CD4-positive, alpha-beta T cell (primary cell): ENCODE measurements around the gene CNNM1. TPM values are rescaled to one million over a fixed set of nuclear protein-coding genes. Genes with fewer than 3 reads are reported as not detected.

ENCODE experiments used
- ATAC-seq: fragments of 200-7000 bp; cut with Tn5 transposase; one replicate; pipeline ENCODE4 v1.10.0; 2022; ENCODE audit warnings: mild to moderate bottlenecking; ENCODE audit not compliant: poor library complexity
- CTCF ChIA-PET: fragments of 350-600 bp; sonication (Branson Sonifier 250); formaldehyde crosslinking; loops from one replicate; lab custom pipeline; 2021; ENCODE audit warnings: antibody characterized with exemption, inconsistent platforms; lab: Charles Lee
- POLR2A ChIA-PET: fragments of 350-600 bp; sonication (Branson Sonifier 250); formaldehyde crosslinking; loops from one replicate; lab custom pipeline; 2021; ENCODE audit warnings: antibody characterized with exemption, inconsistent platforms; lab: Charles Lee
- DNase-seq, 14 experiments: peaks; one replicate each; pipeline ENCODE4 v3.0.0-alpha.2; 2013 to 2020; ENCODE audit warnings: mixed read lengths in 2 of 14
- H3K27ac ChIP-seq, 2 donors: one replicate each; pipeline versions ENCODE4 v1.5.1 to v1.7.0; 2013; ENCODE audit warnings: low read length in 2 of 2, low read depth in 1 of 2, mild to moderate bottlenecking in 1 of 2
- H3K27me3 ChIP-seq, 2 experiments: 1 replicate in 1 of 2; 2 replicates in 1 of 2; pipeline versions ENCODE4 v1.6.1 to v1.7.0; 2013; ENCODE audit warnings: low read length in 2 of 2, control low read depth in 1 of 2, mild to moderate bottlenecking in 1 of 2, moderate library complexity in 1 of 2; ENCODE audit not compliant: insufficient read depth in 2 of 2, control insufficient read depth in 1 of 2
- H3K36me3 ChIP-seq: one replicate; pipeline ENCODE4 v1.6.1; 2013; ENCODE audit warnings: low read length, control low read depth; ENCODE audit not compliant: insufficient read depth
- H3K4me1 ChIP-seq: one replicate; pipeline ENCODE4 v1.6.1; 2013; ENCODE audit warnings: low read length, control low read depth; ENCODE audit not compliant: insufficient read depth
- H3K4me3 ChIP-seq: one replicate; pipeline ENCODE4 v1.5.1; 2013; ENCODE audit warnings: mild to moderate bottlenecking, low read length, moderate library complexity
- H3K9me3 ChIP-seq, 2 experiments: 1 replicate in 1 of 2; 2 replicates in 1 of 2; pipeline versions ENCODE4 v1.6.1 to v1.7.0; 2013; ENCODE audit warnings: low read length in 2 of 2, mild to moderate bottlenecking in 2 of 2, control low read depth in 1 of 2, moderate library complexity in 1 of 2; ENCODE audit not compliant: control insufficient read depth in 1 of 2, insufficient read depth in 1 of 2
- H3K27ac Mint-ChIP-seq: one replicate; pipeline ENCODE4 v1.8.0; 2020; ENCODE audit warnings: mixed read lengths
- H3K27me3 Mint-ChIP-seq: one replicate; pipeline ENCODE4 v1.8.0; 2021; ENCODE audit warnings: mixed read lengths
- H3K36me3 Mint-ChIP-seq: one replicate; pipeline ENCODE4 v1.8.0; 2021; ENCODE audit warnings: low read depth, mixed read lengths
- H3K4me1 Mint-ChIP-seq: one replicate; pipeline ENCODE4 v1.8.0; 2021; ENCODE audit warnings: low read depth, mixed read lengths
- H3K4me3 Mint-ChIP-seq: one replicate; pipeline ENCODE4 v1.8.0; 2020; ENCODE audit warnings: mild to moderate bottlenecking, mixed read lengths
- H3K9me3 Mint-ChIP-seq: one replicate; pipeline ENCODE4 v1.8.0; 2020; ENCODE audit warnings: mixed read lengths
- CTCF ChIP-seq: fragments of 200-600 bp; IDR thresholded peaks from one replicate; pipeline ENCODE4 v1.8.0; 2022; ENCODE audit warnings: antibody characterized with exemption, mild to moderate bottlenecking
- intact Hi-C, 2 experiments: fragments of 100-400 bp; cut with DNase I in 1 of 2; cut with micrococcal nuclease in 1 of 2; formaldehyde crosslinking; loops; one replicate each; pipeline versions ENCODE4 v1.15.1 to v1.9.0; 2023 to 2025; cut with DNase I, micrococcal nuclease
- total RNA-seq, 174 experiments: library from RNA in 2 of 174; stranded (reverse) in 2 of 174; gene quantifications; one replicate each; pipeline ENCODE4 v1.2.3 and lab custom pipeline; 2021 to 2026

The CNNM1 gene
- total RNA-seq, 2 experiments from 2014 or later, result 0.16 to 0.17 TPM

- Histone ChIP-seq H3K27me3 (peaks cover 2 to 4% of the 10 kb centered on the region in 2 experiments), H3K4me3 (no peak overlapping the region), H3K9me3 (no peaks in the 10 kb centered on the region), H3K4me1 (no peaks in the 10 kb centered on the region), H3K27ac (no peak overlapping the region), H3K36me3 (no peaks in the 10 kb centered on the region)
- intact Hi-C loops, result no loop called here
- DNase-seq, result no peak
- Mint-ChIP-seq H3K27ac (no peak overlapping the region), H3K4me3 (no peak overlapping the region), H3K9me3 (no peaks in the 10 kb centered on the region), H3K36me3 (no peaks in the 10 kb centered on the region), H3K4me1 (peaks cover 6% of the 10 kb centered on the region), H3K27me3 (peaks cover 23% of the 10 kb centered on the region)
- TF ChIP-seq CTCF, result no peak
- CTCF ChIA-PET, result no interaction called here
- no peak for ATAC-seq
- POLR2A ChIA-PET, result no interaction called here
Measured at GRCh38 chr10:99375426-99375825, 46.3 kb downstream of the CNNM1 start.

- Mint-ChIP-seq H3K4me3 (no peak overlapping the region), H3K4me1 (no peaks in the 10 kb centered on the region), H3K27me3 (peaks cover 5% of the 10 kb centered on the region), H3K36me3 (no peaks in the 10 kb centered on the region), H3K27ac (no peak overlapping the region), H3K9me3 (no peaks in the 10 kb centered on the region)
- DNase-seq (no peak), ATAC-seq (no peak)
- H3K4me1 ChIP-seq, result no peaks in the 10 kb centered on the region
- H3K9me3 ChIP-seq, result no peaks in the 10 kb centered on the region
- ChIA-PET CTCF (no interaction called here), POLR2A (no interaction called here)
- no peaks in the 10 kb centered on the region for H3K36me3 ChIP-seq
- H3K4me3 ChIP-seq, result no peak overlapping the region
- no peak overlapping the region for H3K27ac ChIP-seq
- intact Hi-C loops, result no loop called here
- H3K27me3 ChIP-seq, result peaks cover 0 to 3% of the 10 kb centered on the region in 2 experiments
- no peak for TF ChIP-seq CTCF
Measured at GRCh38 chr10:99382176-99382575, 53.0 kb downstream of the CNNM1 start.

GRCh38 chr10:99387071-99387470, 57.9 kb downstream of the CNNM1 start:
- Histone ChIP-seq H3K4me1 (no peaks in the 10 kb centered on the region), H3K9me3 (no peaks in the 10 kb centered on the region), H3K27ac (no peak overlapping the region), H3K27me3 (peaks cover 0 to 3% of the 10 kb centered on the region in 2 experiments), H3K4me3 (no peak overlapping the region), H3K36me3 (no peaks in the 10 kb centered on the region)
- no peak overlapping the region for H3K4me3 Mint-ChIP-seq
- no peak overlapping the region for H3K27ac Mint-ChIP-seq
- H3K36me3 Mint-ChIP-seq, result no peaks in the 10 kb centered on the region
- no peak for ATAC-seq
- H3K27me3 Mint-ChIP-seq, result no peaks in the 10 kb centered on the region
- intact Hi-C loops, result no loop called here
- DNase-seq, result no peak
- TF ChIP-seq CTCF, result no peak
- POLR2A ChIA-PET, result no interaction called here
- H3K9me3 Mint-ChIP-seq, result no peaks in the 10 kb centered on the region
- CTCF ChIA-PET, result no interaction called here
- no peaks in the 10 kb centered on the region for H3K4me1 Mint-ChIP-seq
